ENCODE results near the gene ASIC4.

- TF ChIP-seq POLR2A (IDR thresholded peaks at IDR 0.05): no peak
- TF ChIP-seq CTCF (IDR thresholded peaks at IDR 0.05): no peak
Measured at GRCh38 chr2:219511547-219512325, 2.5 kb upstream of the ASIC4 start.

Measured in body of pancreas (tissue), 4 donors.